HEK293 (cell line): Measurements from ENCODE around the gene MIS18A.

Source experiments
- CTCF ChIA-PET: fragments of 350-600 bp; formaldehyde crosslinking; extraction: SDS; loops from one replicate; lab custom pipeline; 2021; ENCODE audit warnings: antibody characterized with exemption; lab: Yijun Ruan, JAX
- POLR2A ChIA-PET: fragments of 300-600 bp; formaldehyde crosslinking; extraction: SDS; loops from one replicate; lab custom pipeline; 2020; ENCODE audit warnings: antibody characterized with exemption, inconsistent platforms; lab: Yijun Ruan, JAX
- H3K27ac ChIP-seq: fragments of 200-500 bp; sonication (Bioruptor generic); 2 replicates; pipeline ENCODE4 v1.5.1; 2014; ENCODE audit warnings: low read depth, low read length, control low read depth, inconsistent platforms; ENCODE audit errors: extremely low read depth
- H3K36me3 ChIP-seq, 2 experiments: fragments of 200-500 bp in 1 of 2; sonication (Bioruptor generic) in 1 of 2; 1 replicate in 1 of 2; 2 replicates in 1 of 2; pipeline ENCODE4 v1.5.1; 2014 to 2017; ENCODE audit warnings: inconsistent platforms in 2 of 2, low read length in 2 of 2; ENCODE audit not compliant: control insufficient read depth in 2 of 2, insufficient read depth in 1 of 2
- H3K4me1 ChIP-seq: fragments of 200-500 bp; sonication (Bioruptor generic); 2 replicates; pipeline ENCODE4 v1.5.1; 2014; ENCODE audit warnings: mild to moderate bottlenecking, low read length, inconsistent platforms; ENCODE audit not compliant: control insufficient read depth, insufficient read depth
- H3K4me3 ChIP-seq: 2 replicates; pipeline ENCODE4 v1.5.1; 2011; ENCODE audit warnings: low read depth, mild to moderate bottlenecking, control low read depth, low read length, moderate library complexity
- H3K9me3 ChIP-seq: fragments of 200-500 bp; sonication (Bioruptor generic); 2 replicates; pipeline ENCODE4 v1.5.1; 2014; ENCODE audit warnings: low read depth, low read length, inconsistent platforms; ENCODE audit not compliant: control insufficient read depth, insufficient read depth
- AEBP2 ChIP-seq: fragments of 450-650 bp; formaldehyde crosslinking; IDR thresholded peaks from 2 replicates; pipeline ENCODE4 v1.5.1; 2016; ENCODE audit warnings: missing biosample characterization, missing genetic modification characterization, borderline replicate concordance
- BCL11A ChIP-seq: fragments of 450-650 bp; formaldehyde crosslinking; IDR thresholded peaks from 2 replicates; pipeline ENCODE4 v1.5.1; 2016; ENCODE audit warnings: low read depth, missing biosample characterization, missing genetic modification characterization
- GLI4 ChIP-seq: fragments of 450-650 bp; formaldehyde crosslinking; IDR thresholded peaks from 2 replicates; pipeline ENCODE4 v1.5.1; 2016; ENCODE audit warnings: missing biosample characterization, missing genetic modification characterization
- INSM2 ChIP-seq: fragments of 450-650 bp; formaldehyde crosslinking; IDR thresholded peaks from 2 replicates; pipeline ENCODE4 v1.5.1; 2016; ENCODE audit warnings: missing biosample characterization, missing genetic modification characterization
- KLF8 ChIP-seq: fragments of 450-650 bp; formaldehyde crosslinking; IDR thresholded peaks from 2 replicates; pipeline ENCODE4 v1.5.1; 2016; ENCODE audit warnings: missing biosample characterization, missing genetic modification characterization
- OSR2 ChIP-seq: fragments of 450-650 bp; formaldehyde crosslinking; IDR thresholded peaks from 2 replicates; pipeline ENCODE4 v1.5.1; 2016; ENCODE audit warnings: missing biosample characterization, missing genetic modification characterization
- SETDB1 ChIP-seq: IDR thresholded peaks from one replicate; pipeline ENCODE4 v1.6.1; 2017; ENCODE audit warnings: mild to moderate bottlenecking, low read length, moderate library complexity, mixed read lengths; ENCODE audit not compliant: insufficient read length
- ZBTB17 ChIP-seq: fragments of 450-650 bp; formaldehyde crosslinking; IDR thresholded peaks from 2 replicates; pipeline ENCODE4 v1.5.1; 2016; ENCODE audit warnings: missing biosample characterization, missing genetic modification characterization
- ZBTB21 ChIP-seq: fragments of 450-650 bp; formaldehyde crosslinking; IDR thresholded peaks from 2 replicates; pipeline ENCODE4 v1.5.1; 2017; ENCODE audit warnings: missing biosample characterization, missing genetic modification characterization
- ZBTB44 ChIP-seq: fragments of 450-650 bp; IDR thresholded peaks from 2 replicates; pipeline ENCODE4 v1.5.1; 2018; ENCODE audit warnings: missing biosample characterization, mild to moderate bottlenecking, missing genetic modification characterization
- ZBTB7A ChIP-seq: fragments of 450-650 bp; formaldehyde crosslinking; IDR thresholded peaks from 2 replicates; pipeline ENCODE4 v1.5.1; 2016; ENCODE audit warnings: low read depth, missing biosample characterization, missing genetic modification characterization
- ZNF280D ChIP-seq: fragments of 450-650 bp; formaldehyde crosslinking; IDR thresholded peaks from 2 replicates; pipeline ENCODE4 v1.5.1; 2016; ENCODE audit warnings: missing biosample characterization, missing genetic modification characterization
- ZNF311 ChIP-seq: fragments of 450-650 bp; formaldehyde crosslinking; IDR thresholded peaks from 2 replicates; pipeline ENCODE4 v1.5.1; 2017; ENCODE audit warnings: missing biosample characterization, missing genetic modification characterization, borderline replicate concordance
- ZNF37A ChIP-seq: fragments of 450-650 bp; IDR thresholded peaks from 2 replicates; pipeline ENCODE4 v1.5.1; 2018; ENCODE audit warnings: missing biosample characterization, missing genetic modification characterization
- ZNF426 ChIP-seq: fragments of 450-650 bp; formaldehyde crosslinking; IDR thresholded peaks from 2 replicates; pipeline ENCODE4 v1.5.1; 2017; ENCODE audit warnings: missing biosample characterization, missing genetic modification characterization, mild to moderate bottlenecking, inconsistent platforms, moderate library complexity
- ZNF510 ChIP-seq: fragments of 450-650 bp; formaldehyde crosslinking; IDR thresholded peaks from 2 replicates; pipeline ENCODE4 v1.5.1; 2018; ENCODE audit warnings: mild to moderate bottlenecking, missing genetic modification characterization, missing biosample characterization; ENCODE audit not compliant: insufficient replicate concordance
- ZNF514 ChIP-seq: fragments of 450-650 bp; formaldehyde crosslinking; IDR thresholded peaks from 2 replicates; pipeline ENCODE4 v1.5.1; 2016; ENCODE audit warnings: missing biosample characterization, missing genetic modification characterization
- ZNF571 ChIP-seq: fragments of 450-650 bp; formaldehyde crosslinking; IDR thresholded peaks from 2 replicates; pipeline ENCODE4 v1.5.0; 2017; ENCODE audit warnings: missing biosample characterization, missing genetic modification characterization
- ZNF626 ChIP-seq: fragments of 450-650 bp; sonication (Bioruptor Pico); formaldehyde crosslinking; IDR thresholded peaks from 2 replicates; pipeline ENCODE4 v1.5.1; 2018; ENCODE audit warnings: missing biosample characterization, missing genetic modification characterization, inconsistent platforms
- ZNF747 ChIP-seq: fragments of 450-650 bp; formaldehyde crosslinking; IDR thresholded peaks from 2 replicates; pipeline ENCODE4 v1.5.1; 2016; ENCODE audit warnings: missing biosample characterization, missing genetic modification characterization
- ZNF768 ChIP-seq: fragments of 450-650 bp; formaldehyde crosslinking; IDR thresholded peaks from 2 replicates; pipeline ENCODE4 v1.5.1; 2018; ENCODE audit warnings: missing biosample characterization, mild to moderate bottlenecking, missing genetic modification characterization
- ZNF785 ChIP-seq: fragments of 450-650 bp; formaldehyde crosslinking; IDR thresholded peaks from 2 replicates; pipeline ENCODE4 v1.5.1; 2016; ENCODE audit warnings: missing biosample characterization, missing genetic modification characterization

Gene MIS18A

GRCh38 chr21:32256873-32257620, 21.8 kb downstream of the MIS18A start (continued):
- TF ChIP-seq ZNF426, result no peak
- no peak for TF ChIP-seq ZBTB44 (tag by site-specific recombination)
- TF ChIP-seq ZNF571, result no peak

- H3K27ac ChIP-seq, result no peak overlapping the region
- no peaks in the 10 kb centered on the region for H3K9me3 ChIP-seq
- POLR2A ChIA-PET, result no interaction called here
- H3K4me3 ChIP-seq, result no peak overlapping the region
- CTCF ChIA-PET, result interaction anchor here (0.9 to 5.1 kb wide), 8 partner anchors 23 to 475 kb away, joined by 3 to 71 read pairs (median 20); partner anchors contain the start of gene MIS18A
- peaks cover 9% of the 10 kb centered on the region for H3K4me1 ChIP-seq
- no peak for TF ChIP-seq ZNF768 (tag by site-specific recombination)
- H3K36me3 ChIP-seq, result no peaks in the 10 kb centered on the region
These were observed 22.6 kb downstream of the MIS18A start for GRCh38 chr21:32256251-32256650.

GRCh38 chr21:32253215-32253641, 25.6 kb downstream of the MIS18A start:
- no peaks in the 10 kb centered on the region for H3K36me3 ChIP-seq
- H3K4me3 ChIP-seq, result no peak overlapping the region
- TF ChIP-seq ZNF280D (no peak), ZBTB7A (tag by site-specific recombination) (no peak), ZNF37A (tag by site-specific recombination) (no peak), BCL11A (tag by site-specific recombination) (no peak), ZBTB21 (tag by site-specific recombination) (no peak), ZNF514 (tag by site-specific recombination) (no peak), SETDB1 (no peak), ZNF626 (tag by site-specific recombination) (no peak)
- no peak overlapping the region for H3K27ac ChIP-seq
- ChIA-PET POLR2A (no interaction called here), CTCF (interaction anchor here (0.7 to 1.1 kb wide), 3 partner anchors 60 to 387 kb away, joined by 3 read pairs; no protein-coding TSS in a partner anchor)
- no peaks in the 10 kb centered on the region for H3K9me3 ChIP-seq
- H3K4me1 ChIP-seq, result peaks cover 9% of the 10 kb centered on the region

- H3K36me3 ChIP-seq, result no peaks in the 10 kb centered on the region
- H3K4me1 ChIP-seq, result peaks cover 3% of the 10 kb centered on the region
- no peak overlapping the region for H3K4me3 ChIP-seq
- ChIA-PET POLR2A (no interaction called here), CTCF (no interaction called here)
- no peaks in the 10 kb centered on the region for H3K9me3 ChIP-seq
- no peak overlapping the region for H3K27ac ChIP-seq
- TF ChIP-seq ZNF785 (tag by site-specific recombination), result no peak
- TF ChIP-seq KLF8 (tag by site-specific recombination), result no peak
- no peak for TF ChIP-seq GLI4
- no peak for TF ChIP-seq ZNF747 (tag by site-specific recombination)
- no peak for TF ChIP-seq ZNF510 (tag by site-specific recombination)
- no peak for TF ChIP-seq ZNF571
- no peak for TF ChIP-seq OSR2
- TF ChIP-seq INSM2 (tag by site-specific recombination), result no peak
- 0 out of 2 replicates have a peak, but pooled peaks have one; percentile 44 for TF ChIP-seq ZNF311 (tag by site-specific recombination)
- no peak for TF ChIP-seq AEBP2 (tag by site-specific recombination)
- TF ChIP-seq ZBTB17 (tag by site-specific recombination), result no peak
These were observed 26.7 kb downstream of the MIS18A start for GRCh38 chr21:32252136-32252535.
